NT2/D1 (cell line): ENCODE measurements around the gene BCAS3.
"Not testable (repeated sequence)": the region's sequence is repeated elsewhere in the genome, so short reads cannot be mapped to it uniquely, and the experiment has no call there.

Experiments
- SUZ12 ChIP-seq: IDR thresholded peaks from 2 replicates; pipeline ENCODE4 v1.6.1; 2011; ENCODE audit not compliant: insufficient read length, insufficient read depth; ENCODE audit errors: extremely low read depth
- ZNF274 ChIP-seq: IDR thresholded peaks from 2 replicates; pipeline ENCODE4 v1.6.1; 2011; ENCODE audit warnings: mild to moderate bottlenecking, low read depth, low read length

DNA sequence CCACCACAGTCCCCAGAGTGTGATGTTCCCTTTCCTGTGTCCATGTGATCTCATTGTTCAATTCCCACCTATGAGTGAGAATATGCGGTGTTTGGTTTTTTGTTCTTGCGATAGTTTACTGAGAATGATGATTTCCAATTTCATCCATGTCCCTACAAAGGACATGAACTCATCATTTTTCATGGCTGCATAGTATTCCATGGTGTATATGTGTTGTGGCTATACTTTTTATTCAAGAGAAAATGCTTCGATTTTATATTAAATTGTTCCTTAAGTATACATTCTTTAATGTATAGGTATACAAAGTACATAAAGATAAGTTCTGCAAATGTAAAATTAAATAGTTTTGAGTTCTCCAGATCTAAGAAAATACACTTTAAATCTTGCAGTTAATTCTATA, 328.3 kb downstream of the BCAS3 start:
- not testable (repeated sequence) for TF ChIP-seq ZNF274, SUZ12
